Mesothelial cell of epicardium (in vitro differentiated cells): ENCODE data around the gene DNPH1. TPM values are rescaled to one million over a fixed set of nuclear protein-coding genes. Genes with fewer than 3 reads are reported as not detected.

Source experiments
- DNase-seq, 2 experiments: peaks; one replicate each; pipeline ENCODE4 v3.0.0; 2021; ENCODE audit warnings: low spot score in 2 of 2; ENCODE audit not compliant: unreplicated experiment in 2 of 2
- H3K27ac Mint-ChIP-seq: 2 replicates; pipeline ENCODE4 v1.8.0; 2021; ENCODE audit warnings: mixed read lengths
- H3K27me3 Mint-ChIP-seq: 2 replicates; pipeline ENCODE4 v1.8.0; 2021; ENCODE audit warnings: low read depth, mixed read lengths
- H3K36me3 Mint-ChIP-seq: 2 replicates; pipeline ENCODE4 v1.8.0; 2021; ENCODE audit warnings: mixed read lengths
- H3K4me1 Mint-ChIP-seq: 2 replicates; pipeline ENCODE4 v1.8.0; 2021; ENCODE audit warnings: mixed read lengths
- H3K4me3 Mint-ChIP-seq: 2 replicates; pipeline ENCODE4 v1.8.0; 2021; ENCODE audit warnings: mild to moderate bottlenecking, moderate library complexity, mixed read lengths
- H3K9me3 Mint-ChIP-seq: 2 replicates; pipeline ENCODE4 v1.8.0; 2021; ENCODE audit warnings: mixed read lengths
- total RNA-seq: library from RNA; stranded (reverse); gene quantifications from 3 replicates; pipeline ENCODE4 v1.2.1, GENCODE V29; 2021
- TF ChIP-seq, protein P1 (sequence below): fragments of 200-600 bp; sonication (generic); IDR thresholded peaks from one replicate; pipeline ENCODE4 v1.5.0; 2021; ENCODE audit warnings: antibody characterized with exemption; ENCODE audit not compliant: unreplicated experiment

Gene DNPH1
- total RNA-seq, 1 donor from 2014 or later, result 52.3 TPM

DNA sequence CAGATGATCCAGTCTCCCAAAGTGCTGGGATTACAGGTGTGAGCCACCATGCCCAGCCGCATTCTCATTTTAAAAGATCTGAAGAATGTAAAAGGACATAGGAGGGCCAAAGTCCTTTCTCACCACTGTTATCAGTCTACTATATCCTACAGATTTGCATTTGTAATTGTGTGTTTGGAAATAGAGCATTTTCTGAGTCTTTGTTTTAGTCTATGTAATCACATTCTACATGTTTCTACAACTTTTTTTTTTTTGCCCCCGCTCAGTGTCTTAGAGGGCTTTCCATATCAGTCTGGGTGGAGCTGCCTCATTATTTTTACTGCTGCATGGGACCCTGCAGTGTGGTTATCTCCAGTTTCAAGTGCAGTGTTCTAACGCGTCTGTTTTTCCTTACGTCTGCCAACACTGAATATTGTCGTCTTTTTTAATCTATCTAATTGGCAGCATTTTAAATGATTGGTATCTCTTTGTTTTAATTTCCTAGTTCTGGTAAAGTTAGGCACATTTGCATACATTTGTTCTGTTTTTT lies 39.4 kb downstream of the DNPH1 start:
- no peak for DNase-seq
- Mint-ChIP-seq H3K27ac (peak overlapping the region; percentile 3), H3K27me3 (no peaks in the 10 kb centered on the region), H3K36me3 (peaks cover 32% of the 10 kb centered on the region), H3K4me3 (no peak overlapping the region), H3K9me3 (no peaks in the 10 kb centered on the region), H3K4me1 (no peaks in the 10 kb centered on the region)
- TF ChIP-seq, protein P1, sequence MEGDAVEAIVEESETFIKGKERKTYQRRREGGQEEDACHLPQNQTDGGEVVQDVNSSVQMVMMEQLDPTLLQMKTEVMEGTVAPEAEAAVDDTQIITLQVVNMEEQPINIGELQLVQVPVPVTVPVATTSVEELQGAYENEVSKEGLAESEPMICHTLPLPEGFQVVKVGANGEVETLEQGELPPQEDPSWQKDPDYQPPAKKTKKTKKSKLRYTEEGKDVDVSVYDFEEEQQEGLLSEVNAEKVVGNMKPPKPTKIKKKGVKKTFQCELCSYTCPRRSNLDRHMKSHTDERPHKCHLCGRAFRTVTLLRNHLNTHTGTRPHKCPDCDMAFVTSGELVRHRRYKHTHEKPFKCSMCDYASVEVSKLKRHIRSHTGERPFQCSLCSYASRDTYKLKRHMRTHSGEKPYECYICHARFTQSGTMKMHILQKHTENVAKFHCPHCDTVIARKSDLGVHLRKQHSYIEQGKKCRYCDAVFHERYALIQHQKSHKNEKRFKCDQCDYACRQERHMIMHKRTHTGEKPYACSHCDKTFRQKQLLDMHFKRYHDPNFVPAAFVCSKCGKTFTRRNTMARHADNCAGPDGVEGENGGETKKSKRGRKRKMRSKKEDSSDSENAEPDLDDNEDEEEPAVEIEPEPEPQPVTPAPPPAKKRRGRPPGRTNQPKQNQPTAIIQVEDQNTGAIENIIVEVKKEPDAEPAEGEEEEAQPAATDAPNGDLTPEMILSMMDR, result no peak

DNA sequence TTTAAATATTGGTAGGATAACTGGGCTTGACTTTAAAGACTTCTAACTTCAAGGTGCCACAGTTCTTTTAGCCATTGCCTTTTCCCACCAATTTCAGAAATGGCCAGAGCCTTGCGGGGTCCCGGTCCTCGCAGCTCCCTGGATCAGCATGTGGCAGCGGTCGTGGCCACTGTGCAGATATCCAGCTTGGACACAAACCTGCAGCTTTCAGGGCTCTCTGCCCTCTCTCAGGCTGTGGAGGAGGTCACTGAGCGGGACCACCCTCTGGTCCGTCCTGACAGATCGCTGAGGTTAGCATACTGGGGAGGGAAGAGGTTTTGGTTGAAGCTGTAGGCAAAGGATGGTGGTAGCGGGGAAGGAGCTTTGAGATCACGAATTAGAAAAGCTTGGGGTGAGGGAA lies 40.9 kb downstream of the DNPH1 start:
- Mint-ChIP-seq H3K9me3 (no peaks in the 10 kb centered on the region), H3K27ac (no peak overlapping the region), H3K4me1 (peaks cover 7% of the 10 kb centered on the region), H3K27me3 (no peaks in the 10 kb centered on the region), H3K4me3 (no peak overlapping the region), H3K36me3 (peaks cover 29% of the 10 kb centered on the region)
- DNase-seq, result no peak
- TF ChIP-seq, protein P1, result no peak

DNA sequence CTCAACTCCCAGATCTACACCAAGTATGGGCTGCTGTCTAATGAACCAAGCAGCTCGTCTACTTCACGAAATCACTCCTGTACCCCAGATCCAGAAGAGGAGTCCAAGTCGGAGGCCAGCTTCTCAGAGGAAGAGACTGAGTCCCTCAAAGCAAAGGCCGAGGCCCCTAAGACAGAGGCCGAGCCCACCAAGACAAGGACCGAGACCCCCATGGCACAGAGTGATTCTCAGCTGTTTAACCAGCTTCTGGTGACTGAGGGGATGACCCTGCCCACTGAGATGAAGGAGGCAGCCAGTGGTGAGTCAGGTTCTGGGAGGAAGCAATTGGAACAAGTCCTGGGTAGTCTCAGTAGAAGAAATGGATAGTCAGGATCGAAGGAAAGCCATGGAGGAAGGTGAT lies 41.5 kb downstream of the DNPH1 start:
- peaks cover 24% of the 10 kb centered on the region for H3K36me3 Mint-ChIP-seq
- H3K4me1 Mint-ChIP-seq, result peaks cover 13% of the 10 kb centered on the region
- H3K27ac Mint-ChIP-seq, result no peak overlapping the region
- TF ChIP-seq, protein P1, result no peak
- H3K27me3 Mint-ChIP-seq, result no peaks in the 10 kb centered on the region
- no peak overlapping the region for H3K4me3 Mint-ChIP-seq
- no peaks in the 10 kb centered on the region for H3K9me3 Mint-ChIP-seq
- DNase-seq, result no peak

DNA sequence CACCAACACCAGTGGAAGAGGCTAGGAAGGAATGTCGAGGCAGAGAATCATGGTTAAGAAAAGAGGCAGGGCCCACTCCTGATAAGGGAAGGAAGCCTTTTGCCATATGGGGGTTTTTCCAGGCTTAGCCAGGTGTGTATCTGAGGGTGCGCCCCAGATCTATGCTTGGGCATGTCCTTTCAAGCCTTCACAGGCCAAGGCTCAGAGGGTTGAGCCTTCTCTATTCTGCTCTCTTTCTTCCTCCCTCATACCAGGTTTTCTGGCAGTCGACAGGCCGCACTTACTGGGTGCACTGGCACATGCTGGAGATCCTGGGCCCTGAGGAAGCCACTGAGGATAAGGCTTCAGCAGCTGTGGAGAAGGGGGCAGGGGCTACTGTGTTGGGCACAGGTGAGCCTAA lies 42.6 kb downstream of the DNPH1 start:
- H3K27ac Mint-ChIP-seq, result no peak overlapping the region
- TF ChIP-seq, protein P1, result no peak
- no peaks in the 10 kb centered on the region for H3K9me3 Mint-ChIP-seq
- peaks cover 19% of the 10 kb centered on the region for H3K4me1 Mint-ChIP-seq
- no peak overlapping the region for H3K4me3 Mint-ChIP-seq
- peaks cover 21% of the 10 kb centered on the region for H3K36me3 Mint-ChIP-seq
- H3K27me3 Mint-ChIP-seq, result no peaks in the 10 kb centered on the region
- no peak for DNase-seq

DNA sequence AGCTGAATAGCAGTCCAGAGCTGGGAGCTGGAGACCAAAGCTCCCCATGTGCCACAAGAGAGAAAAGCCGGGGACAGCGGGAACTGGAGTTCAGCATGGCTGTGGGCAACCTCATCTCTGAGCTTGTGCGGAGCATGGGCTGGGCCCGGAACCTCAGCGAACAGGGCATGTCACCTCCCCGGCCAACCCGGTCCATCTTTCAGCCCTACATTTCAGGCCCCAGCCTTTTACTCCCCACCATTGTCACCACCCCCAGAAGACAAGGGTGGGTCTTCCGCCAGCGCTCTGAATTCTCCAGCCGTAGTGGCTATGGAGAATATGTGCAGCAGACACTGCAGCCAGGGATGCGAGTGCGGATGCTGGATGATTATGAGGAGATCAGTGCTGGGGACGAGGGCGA lies 43.3 kb downstream of the DNPH1 start:
- TF ChIP-seq, protein P1, result no peak
- Mint-ChIP-seq H3K27me3 (no peaks in the 10 kb centered on the region), H3K9me3 (no peaks in the 10 kb centered on the region), H3K36me3 (peaks cover 21% of the 10 kb centered on the region), H3K27ac (no peak overlapping the region), H3K4me3 (no peak overlapping the region), H3K4me1 (peaks cover 26% of the 10 kb centered on the region)
- DNase-seq, result no peak
